ENCODE results near the gene AVEN.
"Not testable (repeated sequence)": the region's sequence is repeated elsewhere in the genome, so short reads cannot be mapped to it uniquely, and the experiment has no call there.

Gene AVEN

DNA sequence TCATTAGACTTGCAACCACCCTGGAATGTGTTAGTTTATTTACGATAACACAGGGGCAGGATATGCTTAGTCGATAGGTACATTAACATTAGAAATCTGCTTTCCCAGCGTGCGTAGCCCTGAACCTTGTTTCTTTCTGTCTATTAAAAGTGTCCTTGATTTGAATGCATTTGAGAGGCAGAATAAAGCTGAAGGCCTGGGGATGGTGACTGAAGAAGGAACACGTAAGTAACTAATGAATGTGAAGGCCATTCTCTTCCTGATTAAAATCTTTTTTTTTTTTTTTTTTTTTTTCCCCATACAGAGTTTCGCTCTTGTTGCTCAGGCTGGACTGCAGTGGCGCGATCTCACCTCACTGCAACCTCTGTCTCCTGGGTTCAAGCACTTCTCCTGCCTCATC, 213.6 kb downstream of the AVEN start:
- ChIA-PET POLR2A (no interaction called here), CTCF (no interaction called here)
- TF ChIP-seq, protein P1, sequence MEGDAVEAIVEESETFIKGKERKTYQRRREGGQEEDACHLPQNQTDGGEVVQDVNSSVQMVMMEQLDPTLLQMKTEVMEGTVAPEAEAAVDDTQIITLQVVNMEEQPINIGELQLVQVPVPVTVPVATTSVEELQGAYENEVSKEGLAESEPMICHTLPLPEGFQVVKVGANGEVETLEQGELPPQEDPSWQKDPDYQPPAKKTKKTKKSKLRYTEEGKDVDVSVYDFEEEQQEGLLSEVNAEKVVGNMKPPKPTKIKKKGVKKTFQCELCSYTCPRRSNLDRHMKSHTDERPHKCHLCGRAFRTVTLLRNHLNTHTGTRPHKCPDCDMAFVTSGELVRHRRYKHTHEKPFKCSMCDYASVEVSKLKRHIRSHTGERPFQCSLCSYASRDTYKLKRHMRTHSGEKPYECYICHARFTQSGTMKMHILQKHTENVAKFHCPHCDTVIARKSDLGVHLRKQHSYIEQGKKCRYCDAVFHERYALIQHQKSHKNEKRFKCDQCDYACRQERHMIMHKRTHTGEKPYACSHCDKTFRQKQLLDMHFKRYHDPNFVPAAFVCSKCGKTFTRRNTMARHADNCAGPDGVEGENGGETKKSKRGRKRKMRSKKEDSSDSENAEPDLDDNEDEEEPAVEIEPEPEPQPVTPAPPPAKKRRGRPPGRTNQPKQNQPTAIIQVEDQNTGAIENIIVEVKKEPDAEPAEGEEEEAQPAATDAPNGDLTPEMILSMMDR (IDR thresholded peaks at IDR 0.05; ENCODE audit: insufficient read depth, low read length, missing control alignments) = no peak
- DNase-seq (ENCODE audit: low read depth, low spot score) = no peak
- H3K4me3 ChIP-seq (ENCODE audit: low read depth, low read length) = no peak overlapping the region

DNA sequence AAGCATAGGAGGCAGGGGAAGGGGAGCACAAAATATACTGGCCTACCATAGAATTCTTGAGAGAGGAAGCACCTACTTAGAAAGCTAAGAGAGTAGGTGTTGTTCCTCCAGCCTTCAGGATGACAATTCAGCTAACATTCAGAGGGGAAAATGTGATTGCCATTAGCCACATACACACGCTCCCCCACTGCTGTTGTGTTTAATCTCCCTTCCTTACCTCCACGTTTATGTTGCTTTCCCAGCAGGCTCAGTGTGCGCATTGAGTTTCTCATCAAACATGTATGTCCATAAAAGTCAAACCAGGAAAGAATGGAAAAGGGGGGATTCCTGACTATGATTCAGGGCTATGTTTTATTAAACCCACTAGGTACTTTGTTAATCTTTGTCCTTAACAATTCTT, 215.9 kb downstream of the AVEN start:
- TF ChIP-seq, protein P1 (IDR thresholded peaks at IDR 0.05; ENCODE audit: insufficient read depth, low read length, missing control alignments) = no peak
- POLR2A ChIA-PET = no interaction called here
- no peak overlapping the region for H3K4me3 ChIP-seq (ENCODE audit: low read depth, low read length)
- CTCF ChIA-PET = no interaction called here
- no peak for DNase-seq (ENCODE audit: low read depth, low spot score)

DNA sequence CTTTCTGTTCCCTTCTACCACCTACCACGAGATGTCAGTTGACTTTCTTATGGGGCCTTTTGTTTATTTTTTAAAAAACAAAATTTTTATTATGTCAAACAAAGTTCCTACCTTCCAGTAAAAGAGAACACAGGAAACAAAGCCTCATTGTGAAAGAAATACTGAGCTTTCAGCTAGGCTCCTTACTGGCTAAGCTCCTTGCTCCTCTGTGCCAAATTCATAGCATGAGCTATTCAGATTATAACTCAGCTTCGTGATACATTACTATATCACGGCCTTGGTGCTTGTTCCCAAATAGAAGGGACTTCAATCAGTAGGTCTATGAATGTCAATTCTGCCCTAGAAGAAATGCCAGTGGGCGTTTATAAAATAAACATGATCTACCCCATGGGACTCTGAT, 216.5 kb downstream of the AVEN start:
- ChIA-PET CTCF (no interaction called here), POLR2A (no interaction called here)
- TF ChIP-seq, protein P1 (IDR thresholded peaks at IDR 0.05; ENCODE audit: insufficient read depth, low read length, missing control alignments) = no peak
- no peak for DNase-seq (ENCODE audit: low read depth, low spot score)
- H3K4me3 ChIP-seq (ENCODE audit: low read depth, low read length) = no peak overlapping the region

DNA sequence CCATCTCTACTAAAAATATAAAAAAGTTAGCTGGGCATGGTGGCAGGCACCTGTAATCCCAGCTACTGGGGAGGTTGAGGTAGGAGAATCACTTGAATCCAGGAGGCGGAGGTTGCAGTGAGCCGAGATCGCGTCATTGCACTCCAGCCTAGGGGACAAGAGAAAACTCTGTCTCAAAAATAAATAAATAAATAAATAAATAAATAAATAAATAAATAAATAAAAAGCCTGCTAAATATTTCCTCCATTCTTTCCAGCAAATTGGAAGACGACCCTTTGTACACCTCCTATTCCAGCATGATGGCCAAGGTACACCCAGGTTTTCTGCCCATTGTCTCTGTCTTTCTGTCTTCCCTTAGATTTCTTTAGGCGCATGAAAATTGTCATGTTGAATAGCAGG, 219.5 kb downstream of the AVEN start:
- DNase-seq (ENCODE audit: low read depth, low spot score); POLR2A ChIA-PET; H3K4me3 ChIP-seq (ENCODE audit: low read depth, low read length); CTCF ChIA-PET: not testable (repeated sequence)

Measured in AG04449 (cell line).